Measurements from ENCODE around the gene CAPZB. TPM values are rescaled to one million over a fixed set of nuclear protein-coding genes. Genes with fewer than 3 reads are reported as not detected.

The CAPZB gene
- total RNA-seq, 1 experiment from 2014 or later = 348 TPM

DNA sequence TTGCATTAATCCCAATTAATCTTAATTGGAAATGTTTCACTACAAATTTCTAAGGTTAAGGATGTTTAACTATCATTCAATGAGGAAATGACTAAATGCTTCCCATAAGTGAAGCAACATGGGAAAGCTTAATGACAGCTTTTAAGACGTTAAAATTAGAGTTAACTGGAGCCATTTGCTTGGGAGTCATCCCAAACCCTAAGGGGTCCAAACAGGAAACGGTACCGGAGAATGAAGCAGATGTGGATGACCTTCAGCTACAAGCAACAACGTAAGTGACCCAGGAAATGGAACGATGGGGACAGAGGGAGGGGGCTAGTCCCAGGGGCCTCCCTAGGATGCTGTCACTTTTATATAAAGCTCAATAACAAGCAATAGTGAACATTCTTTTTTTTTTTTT, 62.2 kb downstream of the CAPZB start:
- no peak overlapping the region for H2BK5ac ChIP-seq (ENCODE audit: insufficient read length, low read length)
- peaks cover 2% of the 10 kb centered on the region for H4K20me1 ChIP-seq (ENCODE audit: control insufficient read depth, insufficient read depth, insufficient read length)
- no peak for DNase-seq
- Mint-ChIP-seq H3K36me3 (ENCODE audit: insufficient read depth in 1 of 3, low read depth in 3 of 3) (peaks cover 6 to 20% (median 13%) of the 10 kb centered on the region in 3 experiments; a peak in 6 of 7 replicates), H3K27ac (no peak overlapping the region), H3K27me3 (ENCODE audit: low read depth) (no peaks in the 10 kb centered on the region), H3K4me3 (no peak overlapping the region), H3K9me3 (no peaks in the 10 kb centered on the region), H3K4me1 (peaks cover 20 to 22% of the 10 kb centered on the region in 2 experiments)
- no peak overlapping the region for H3K18ac ChIP-seq (ENCODE audit: insufficient read length, low read depth, low read length)
- no peak overlapping the region for H3T11ph ChIP-seq (ENCODE audit: low read length)
- no peak overlapping the region for H2AFZ ChIP-seq (ENCODE audit: low read length)
- H2AK5ac ChIP-seq (ENCODE audit: insufficient read length, low read length) = no peak overlapping the region
- no peak overlapping the region for H2BK15ac ChIP-seq (ENCODE audit: low read depth, low read length)
- H2BK20ac ChIP-seq (ENCODE audit: low read depth, low read length, poor library complexity, severe bottlenecking) = no peak overlapping the region
- no peak overlapping the region for H3K9ac ChIP-seq (ENCODE audit: extremely low read depth, insufficient read length, low read length)
- H4K8ac ChIP-seq (replicated peaks; ENCODE audit: insufficient read length, low read depth, low read length) = no peak overlapping the region
- H3K56ac ChIP-seq (ENCODE audit: insufficient read length, low read depth, low read length) = no peak overlapping the region
- H3K4ac ChIP-seq (ENCODE audit: low read depth, low read length) = no peak overlapping the region
- no peak overlapping the region for H4K5ac ChIP-seq (ENCODE audit: insufficient read length, low read depth, low read length)
- H3K14ac ChIP-seq (ENCODE audit: insufficient read depth, low read length) = no peak overlapping the region
- no peaks in the 10 kb centered on the region for H3K9me3 ChIP-seq (ENCODE audit: control insufficient read depth, low read depth, low read length)
- no peaks in the 10 kb centered on the region for H3K4me1 ChIP-seq (ENCODE audit: insufficient read depth, low read length)
- no peak overlapping the region for H4K91ac ChIP-seq (ENCODE audit: insufficient read length, low read depth, low read length)
- H3K23ac ChIP-seq (ENCODE audit: insufficient read length, low read depth, low read length) = no peak overlapping the region
- no peak overlapping the region for H2BK12ac ChIP-seq (ENCODE audit: insufficient read length, low read depth, low read length)
- peaks cover 30% of the 10 kb centered on the region; the same call in 1 of the 2 replicates for H3K79me2 ChIP-seq (ENCODE audit: insufficient read depth, low read length)
- H2BK120ac ChIP-seq (ENCODE audit: low read depth, low read length, poor library complexity, severe bottlenecking) = no peak overlapping the region
- H3K4me2 ChIP-seq (ENCODE audit: insufficient read depth, insufficient read length, low read length) = no peak overlapping the region
- WGBS (ENCODE audit: extremely low coverage, insufficient read length, low lambda C conversion rate) = no CpG with 5 or more reads among the region's 5 CpGs
- H3K79me1 ChIP-seq (ENCODE audit: insufficient read depth, low read depth, low read length, poor library complexity, severe bottlenecking) = peaks cover 6% of the 10 kb centered on the region
- TF ChIP-seq CTCF (conservative IDR thresholded peaks at IDR 0.05) = no peak
- H3K23me2 ChIP-seq (ENCODE audit: insufficient read length, low read depth, low read length, poor library complexity, severe bottlenecking) = no peaks in the 10 kb centered on the region
- no peak overlapping the region for H3K27ac ChIP-seq (ENCODE audit: insufficient read length, low read depth, low read length)
- no peaks in the 10 kb centered on the region for H3K27me3 ChIP-seq (ENCODE audit: insufficient read depth, low read length)

All from H9 (cell line).